Astrocyte (in vitro differentiated cells and primary cell): Measurements from ENCODE around the gene ATRIP. TPM values are rescaled to one million over a fixed set of nuclear protein-coding genes. Genes with fewer than 3 reads are reported as not detected.

Source experiments
- DNase-seq: peaks from one replicate; pipeline ENCODE4 v3.0.0-alpha.2; 2010; ENCODE audit warnings: low read depth
- FAIRE-seq: peaks from 2 replicates; lab custom pipeline; 2011; peaks lifted over from hg19 to GRCh38; lab: Jason Lieb, UNC
- H2AFZ ChIP-seq: 2 replicates; pipeline ENCODE4 v1.6.0; 2012; ENCODE audit warnings: low read depth, low read length, inconsistent platforms
- H3K27ac ChIP-seq: 2 replicates; pipeline ENCODE4 v1.5.1; 2011; ENCODE audit warnings: low read depth, low read length, inconsistent platforms
- H3K27me3 ChIP-seq: 2 replicates; pipeline ENCODE4 v1.6.0; 2011; ENCODE audit warnings: low read length, inconsistent platforms; ENCODE audit not compliant: insufficient read depth
- H3K36me3 ChIP-seq: 2 replicates; pipeline ENCODE4 v1.5.1; 2011; ENCODE audit warnings: low read length, inconsistent platforms; ENCODE audit not compliant: insufficient read depth
- H3K4me1 ChIP-seq: 2 replicates; pipeline ENCODE4 v1.5.1; 2011; ENCODE audit warnings: low read length, inconsistent platforms; ENCODE audit not compliant: insufficient read depth
- H3K4me2 ChIP-seq: 2 replicates; pipeline ENCODE4 v1.6.0; 2012; ENCODE audit warnings: low read length, inconsistent platforms
- H3K4me3 ChIP-seq: 2 replicates; pipeline ENCODE4 v1.5.1; 2011; ENCODE audit warnings: low read depth, mild to moderate bottlenecking, low read length, inconsistent platforms; ENCODE audit not compliant: insufficient read depth
- H3K79me2 ChIP-seq: 2 replicates; pipeline ENCODE4 v1.6.0; 2012; ENCODE audit warnings: mild to moderate bottlenecking, low read length, inconsistent platforms; ENCODE audit not compliant: insufficient read depth
- H3K9ac ChIP-seq: 2 replicates; pipeline ENCODE4 v1.6.0; 2012; ENCODE audit warnings: mild to moderate bottlenecking, low read length, inconsistent platforms
- H3K9me3 ChIP-seq: 2 replicates; pipeline ENCODE4 v1.5.1; 2012; ENCODE audit warnings: low read depth, mild to moderate bottlenecking, low read length, inconsistent platforms; ENCODE audit not compliant: insufficient read depth
- H4K20me1 ChIP-seq: 2 replicates; pipeline ENCODE4 v1.6.0; 2012; ENCODE audit warnings: low read length, inconsistent platforms; ENCODE audit not compliant: insufficient read depth
- H3K27ac Mint-ChIP-seq: one replicate; pipeline ENCODE4 v1.8.0; 2021; ENCODE audit warnings: mild to moderate bottlenecking, mixed read lengths; ENCODE audit not compliant: unreplicated experiment
- H3K27me3 Mint-ChIP-seq: one replicate; pipeline ENCODE4 v1.8.0; 2021; ENCODE audit warnings: low read depth, mixed read lengths; ENCODE audit not compliant: unreplicated experiment
- H3K36me3 Mint-ChIP-seq: one replicate; pipeline ENCODE4 v1.8.0; 2021; ENCODE audit warnings: low read depth, mixed read lengths; ENCODE audit not compliant: unreplicated experiment
- H3K4me1 Mint-ChIP-seq: one replicate; pipeline ENCODE4 v1.8.0; 2021; ENCODE audit warnings: low read depth, mixed read lengths; ENCODE audit not compliant: unreplicated experiment
- H3K4me3 Mint-ChIP-seq: one replicate; pipeline ENCODE4 v1.8.0; 2021; ENCODE audit warnings: mild to moderate bottlenecking, moderate library complexity, mixed read lengths; ENCODE audit not compliant: unreplicated experiment
- H3K9me3 Mint-ChIP-seq: one replicate; pipeline ENCODE4 v1.8.0; 2021; ENCODE audit warnings: mild to moderate bottlenecking, mixed read lengths; ENCODE audit not compliant: unreplicated experiment
- EZH2 ChIP-seq: IDR thresholded peaks from 2 replicates; pipeline ENCODE4 v1.6.1; 2012; ENCODE audit warnings: mild to moderate bottlenecking, low read length, inconsistent platforms; ENCODE audit not compliant: insufficient read depth
- total RNA-seq: library from RNA; stranded (reverse); gene quantifications from 2 replicates; pipeline ENCODE4 v1.2.1, GENCODE V29; 2021
- TF ChIP-seq, protein P1 (sequence below): IDR thresholded peaks from 2 replicates; pipeline ENCODE4 v1.5.1; 2011; ENCODE audit warnings: low read depth, mild to moderate bottlenecking, inconsistent platforms, low read length, moderate library complexity; ENCODE audit not compliant: insufficient read depth

Gene ATRIP
- total RNA-seq, 1 donor from 2014 or later = 6.2 TPM

GRCh38 chr3:48431224-48432029 lies 15.1 kb upstream of the ATRIP start:
- Mint-ChIP-seq H3K4me1 (peaks cover 43% of the 10 kb centered on the region), H3K27me3 (no peaks in the 10 kb centered on the region), H3K36me3 (peaks cover 6% of the 10 kb centered on the region), H3K27ac (peak overlapping the region; percentile 35), H3K9me3 (no peaks in the 10 kb centered on the region), H3K4me3 (peak overlapping the region; percentile 82)
- peaks cover 46% of the 10 kb centered on the region for H3K4me1 ChIP-seq
- no peak overlapping the region for H2AFZ ChIP-seq
- FAIRE-seq = no peak
- TF ChIP-seq EZH2 = no peak
- TF ChIP-seq, protein P1, sequence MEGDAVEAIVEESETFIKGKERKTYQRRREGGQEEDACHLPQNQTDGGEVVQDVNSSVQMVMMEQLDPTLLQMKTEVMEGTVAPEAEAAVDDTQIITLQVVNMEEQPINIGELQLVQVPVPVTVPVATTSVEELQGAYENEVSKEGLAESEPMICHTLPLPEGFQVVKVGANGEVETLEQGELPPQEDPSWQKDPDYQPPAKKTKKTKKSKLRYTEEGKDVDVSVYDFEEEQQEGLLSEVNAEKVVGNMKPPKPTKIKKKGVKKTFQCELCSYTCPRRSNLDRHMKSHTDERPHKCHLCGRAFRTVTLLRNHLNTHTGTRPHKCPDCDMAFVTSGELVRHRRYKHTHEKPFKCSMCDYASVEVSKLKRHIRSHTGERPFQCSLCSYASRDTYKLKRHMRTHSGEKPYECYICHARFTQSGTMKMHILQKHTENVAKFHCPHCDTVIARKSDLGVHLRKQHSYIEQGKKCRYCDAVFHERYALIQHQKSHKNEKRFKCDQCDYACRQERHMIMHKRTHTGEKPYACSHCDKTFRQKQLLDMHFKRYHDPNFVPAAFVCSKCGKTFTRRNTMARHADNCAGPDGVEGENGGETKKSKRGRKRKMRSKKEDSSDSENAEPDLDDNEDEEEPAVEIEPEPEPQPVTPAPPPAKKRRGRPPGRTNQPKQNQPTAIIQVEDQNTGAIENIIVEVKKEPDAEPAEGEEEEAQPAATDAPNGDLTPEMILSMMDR = no peak
- H3K27ac ChIP-seq = no peak overlapping the region
- no peak overlapping the region for H3K4me3 ChIP-seq
- peaks cover 7% of the 10 kb centered on the region for H3K36me3 ChIP-seq
- no peak overlapping the region for H3K4me2 ChIP-seq
- peaks cover 22% of the 10 kb centered on the region for H3K79me2 ChIP-seq
- H3K9ac ChIP-seq = no peak overlapping the region
- no peak for DNase-seq
- no peaks in the 10 kb centered on the region for H3K9me3 ChIP-seq
- H4K20me1 ChIP-seq = peaks cover 25% of the 10 kb centered on the region
- no peaks in the 10 kb centered on the region for H3K27me3 ChIP-seq

DNA sequence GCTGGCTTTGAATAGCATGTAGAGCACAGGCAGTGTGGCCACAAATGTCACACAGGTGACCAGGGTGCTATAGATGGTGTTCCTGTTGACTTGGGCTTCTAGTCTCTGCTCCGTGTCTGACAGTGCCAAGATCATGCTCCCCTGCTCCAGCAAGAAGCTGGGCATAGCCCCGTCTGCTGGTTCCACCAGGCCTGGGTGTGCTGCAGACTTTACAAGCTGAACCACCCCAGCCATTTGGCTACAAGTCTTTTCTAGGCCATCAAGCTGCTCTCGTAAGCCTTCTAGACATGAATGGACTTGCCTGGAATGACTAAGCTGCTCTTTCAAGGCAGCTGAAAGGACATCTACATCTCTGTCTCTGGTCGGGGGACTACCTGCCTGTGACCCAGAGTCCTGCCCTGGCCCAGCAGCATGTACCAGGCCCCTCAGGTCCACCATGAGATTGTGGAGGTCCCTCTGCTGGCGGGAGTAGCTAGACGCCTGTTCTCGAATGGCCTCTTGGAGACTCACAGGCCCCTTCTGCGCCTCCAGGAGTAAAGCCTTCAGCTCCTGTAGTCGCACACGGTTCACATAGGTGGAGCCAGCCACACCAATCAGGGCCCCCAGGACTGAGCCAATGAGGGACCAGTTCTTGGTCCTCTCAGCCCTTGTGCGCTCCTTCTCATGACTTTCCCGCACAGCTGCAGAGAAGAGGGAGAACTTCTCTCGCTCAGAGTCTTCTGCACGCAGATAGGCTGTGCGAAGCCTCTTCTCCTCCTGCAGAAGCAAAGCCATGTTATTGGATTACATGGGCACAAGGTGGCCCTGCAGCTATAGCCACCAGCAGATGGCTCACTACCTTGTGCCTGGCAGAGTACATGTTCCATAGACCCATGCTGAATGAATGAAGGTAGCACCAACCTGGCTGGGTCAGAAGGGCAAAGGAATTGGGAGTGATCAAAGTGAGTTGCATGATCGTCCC lies 13.8 kb upstream of the ATRIP start:
- Histone ChIP-seq H3K9me3 (no peaks in the 10 kb centered on the region), H3K4me2 (no peak overlapping the region), H3K4me3 (no peak overlapping the region), H2AFZ (no peak overlapping the region), H4K20me1 (peaks cover 13% of the 10 kb centered on the region), H3K79me2 (peaks cover 10% of the 10 kb centered on the region), H3K27me3 (no peaks in the 10 kb centered on the region), H3K4me1 (peaks cover 34% of the 10 kb centered on the region), H3K27ac (peak overlapping the region; percentile 4), H3K36me3 (peaks cover 7% of the 10 kb centered on the region), H3K9ac (no peak overlapping the region)
- Mint-ChIP-seq H3K9me3 (no peaks in the 10 kb centered on the region), H3K4me3 (no peak overlapping the region), H3K27ac (peak overlapping the region; percentile 84), H3K4me1 (peaks cover 33% of the 10 kb centered on the region), H3K36me3 (peaks cover 6% of the 10 kb centered on the region), H3K27me3 (no peaks in the 10 kb centered on the region)
- no peak for FAIRE-seq
- DNase-seq = no peak
- TF ChIP-seq EZH2 = no peak
- TF ChIP-seq, protein P1 = no peak
